ENCODE measurements around the gene ABCC8. TPM values are rescaled to one million over a fixed set of nuclear protein-coding genes. Genes with fewer than 3 reads are reported as not detected.

Gene ABCC8
- polyA plus RNA-seq, 1 of the 3 experiments (the other 2 are of a cell fraction): 1.1 TPM

GRCh38 chr11:17381156-17381555, 95.5 kb downstream of the ABCC8 start:
- peak overlapping the region; percentile 11; the same call in 1 of the 2 replicates for H3K4me2 ChIP-seq
- WGBS (ENCODE audit: low lambda C conversion rate): 77% methylated on average over 4 of the region's 4 CpGs

More at GRCh38 chr11:17381156-17381555, 95.5 kb downstream of the ABCC8 start:
- no peak for TF ChIP-seq PBX3 (IDR thresholded peaks at IDR 0.05)
- TF ChIP-seq RCOR1 (IDR thresholded peaks at IDR 0.05; ENCODE audit: low read length): no peak
- TF ChIP-seq EZH2phosphoT487 (IDR thresholded peaks at IDR 0.05; ENCODE audit: borderline replicate concordance, low read depth): no peak
- no peak for TF ChIP-seq MXI1 (IDR thresholded peaks at IDR 0.05; ENCODE audit: low read depth, low read length)
- TF ChIP-seq GATA2 (CRISPR knock-in tag; IDR thresholded peaks at IDR 0.05): no peak
- TF ChIP-seq SMC3 (IDR thresholded peaks at IDR 0.05; ENCODE audit: low read depth, low read length): no peak
- TF ChIP-seq IRF3 (IDR thresholded peaks at IDR 0.05; ENCODE audit: low read depth, low read length): no peak
- no peak for TF ChIP-seq MEF2A (IDR thresholded peaks at IDR 0.05; ENCODE audit: borderline replicate concordance, low read depth)
- no peak for TF ChIP-seq RFX5 (IDR thresholded peaks at IDR 0.05; ENCODE audit: low read length)
- no peak for TF ChIP-seq SIN3A (IDR thresholded peaks at IDR 0.05; ENCODE audit: borderline replicate concordance, low read depth, low read length)
- no peak for TF ChIP-seq POLR2AphosphoS5 (IDR thresholded peaks at IDR 0.05; ENCODE audit: low read depth, low read length)
- no peak for TF ChIP-seq NRF1 (IDR thresholded peaks at IDR 0.05; ENCODE audit: low read depth, low read length)
- no peak for TF ChIP-seq USF1 (IDR thresholded peaks at IDR 0.05; ENCODE audit: borderline replicate concordance, low read depth)
- no peak for TF ChIP-seq MAX (IDR thresholded peaks at IDR 0.05; ENCODE audit: low read depth)
- TF ChIP-seq EP300 (IDR thresholded peaks at IDR 0.05; ENCODE audit: borderline replicate concordance in 1 of 2, low read depth in 1 of 2, low read length in 1 of 2): no peak
- TF ChIP-seq RXRA (IDR thresholded peaks at IDR 0.05; ENCODE audit: borderline replicate concordance, low read depth): no peak
- TF ChIP-seq JUND (IDR thresholded peaks at IDR 0.05): no peak
- ChIA-PET POLR2A (no interaction called here), CTCF (interaction anchor here (18.5 kb wide), 1 partner anchor 132 kb away, joined by 1101 read pairs; no protein-coding TSS in a partner anchor)
- Histone ChIP-seq H4K20me1 (ENCODE audit: insufficient read depth) (no peaks in the 10 kb centered on the region), H3K4me3 (ENCODE audit: low read depth in 2 of 2, low read length in 1 of 2) (no peak overlapping the region), H3K27me3 (ENCODE audit: insufficient read depth) (no peaks in the 10 kb centered on the region), H3K4me1 (ENCODE audit: control insufficient read depth in 1 of 2, insufficient read depth in 2 of 2, low read depth in 1 of 2, low read length in 1 of 2) (peaks cover 0 to 4% of the 10 kb centered on the region in 2 experiments; a peak in 1 of 4 replicates), H2AFZ (ENCODE audit: low read depth) (no peak overlapping the region), H3K27ac (ENCODE audit: low read depth in 2 of 2, low read length in 1 of 2) (no peak overlapping the region), H3K36me3 (replicated peaks in 1 of 2; ENCODE audit: control insufficient read depth in 1 of 2, insufficient read depth in 2 of 2, low read length in 1 of 2) (no peaks in the 10 kb centered on the region), H3K9me2 (no peaks in the 10 kb centered on the region), H3K9ac (no peak overlapping the region), H3K9me3 (no peaks in the 10 kb centered on the region), H3F3A (replicated peaks; ENCODE audit: insufficient read depth) (no peaks in the 10 kb centered on the region), H3K79me2 (ENCODE audit: insufficient read depth) (no peaks in the 10 kb centered on the region)
- DNase-seq: no peak

Data from SK-N-SH (cell line).